ENCODE results near the gene ATMIN. TPM values are rescaled to one million over a fixed set of nuclear protein-coding genes. Genes with fewer than 3 reads are reported as not detected.

Gene ATMIN
- total and polyA plus RNA-seq, 10 of the 15 experiments (the other 5 are each of a cell fraction or from before 2014, with no cell fraction given): 5.2 to 28.9 (median 18.3) TPM

GRCh38 chr16:81008505-81008789 is 27.2 kb upstream of the ATMIN start:
- Histone ChIP-seq H3K4me2 (ENCODE audit: control insufficient read depth, insufficient read depth) (peak overlapping the region; percentile 79), H3K27me3 (replicated peaks in 1 of 2; ENCODE audit: control insufficient read depth in 2 of 2, insufficient read depth in 2 of 2, low read length in 1 of 2) (no peaks in the 10 kb centered on the region), H3K79me2 (ENCODE audit: control insufficient read depth, insufficient read depth, low read length) (peaks cover 65% of the 10 kb centered on the region), H3K4me3 (peak overlapping the region; percentile 93), H3K27ac (ENCODE audit: control insufficient read depth, insufficient read depth) (peak overlapping the region; percentile 100), H4K20me1 (ENCODE audit: control insufficient read depth, insufficient read depth) (no peaks in the 10 kb centered on the region), H3K9ac (ENCODE audit: control insufficient read depth, insufficient read depth, low read length) (peak overlapping the region; percentile 97), H3K36me3 (ENCODE audit: control insufficient read depth in 2 of 2, insufficient read depth in 2 of 2, low read length in 1 of 2) (peaks cover 6 to 7% of the 10 kb centered on the region in 2 experiments; a peak in 3 of 4 replicates), H2AFZ (ENCODE audit: control insufficient read depth, low read depth, low read length) (no peak overlapping the region), H3K4me1 (ENCODE audit: control insufficient read depth, insufficient read depth, low read length) (peaks cover 9% of the 10 kb centered on the region), H3K9me3 (replicated peaks; ENCODE audit: control insufficient read depth, insufficient read depth, low read length) (no peaks in the 10 kb centered on the region)
- RAD21 ChIA-PET (ENCODE audit: unreplicated experiment): no interaction called here
- no TSS peak for BruUV-seq (replicated peaks)
- DNase-seq (ENCODE audit: low read depth, low spot score) (no peak), ATAC-seq (no peak), FAIRE-seq (no peak)
- TF ChIP-seq SIX5 (IDR thresholded peaks at IDR 0.05; ENCODE audit: low read depth, low read length, severe bottlenecking) (no peak), YY1 (IDR thresholded peaks at IDR 0.05; ENCODE audit: low read depth, low read length) (no peak), RELA (IDR thresholded peaks at IDR 0.05; ENCODE audit: borderline replicate concordance, partially characterized antibody) (no peak), BACH1 (IDR thresholded peaks at IDR 0.05; ENCODE audit: borderline replicate concordance) (no peak), PRDM15 (CRISPR knock-in tag; IDR thresholded peaks at IDR 0.05) (no peak), NR2F1 (conservative IDR thresholded peaks at IDR 0.05) (no peak), RFX5 (IDR thresholded peaks at IDR 0.05; ENCODE audit: low read depth, low read length) (no peak), SREBF1 (IDR thresholded peaks at IDR 0.05; ENCODE audit: low read length) (no peak), HDAC6 (IDR thresholded peaks at IDR 0.05; ENCODE audit: unreplicated experiment) (no peak), SREBF2 (IDR thresholded peaks at IDR 0.05; ENCODE audit: low read length) (no peak), E2F4 (IDR thresholded peaks at IDR 0.05; ENCODE audit: low read depth, low read length) (no peak), BRCA1 (IDR thresholded peaks at IDR 0.05; ENCODE audit: low read depth, low read length) (no peak), NFYA (IDR thresholded peaks at IDR 0.05; ENCODE audit: borderline replicate concordance, low read depth, low read length) (no peak), SKIL (IDR thresholded peaks at IDR 0.05; ENCODE audit: low read depth, poor library complexity, severe bottlenecking) (no peak), RAD21 (IDR thresholded peaks at IDR 0.05; ENCODE audit: insufficient read depth, low read depth, low read length) (no peak), ZNF24 (IDR thresholded peaks at IDR 0.05) (no peak), STAT1 (conservative IDR thresholded peaks at IDR 0.05) (no peak), USF2 (IDR thresholded peaks at IDR 0.05; ENCODE audit: borderline replicate concordance, low read depth, low read length) (no peak)
- in situ Hi-C loops (cut with MboI) (no loop called here), intact Hi-C loops (cut with micrococcal nuclease; ENCODE audit: unreplicated experiment) (loop anchor here (10.0 kb wide), 3 partner anchors 306 to 1646 kb away; partner anchors contain the start of gene GAN)
- SMC1A ChIA-PET (ENCODE audit: uncharacterized antibody, unreplicated experiment): interaction anchor here (0.6 to 1.1 kb wide), 3 partner anchors 10 to 36 kb away, joined by 3 read pairs; no protein-coding TSS in a partner anchor
- CTCF ChIA-PET: interaction anchor here (1.0 to 1.4 kb wide), 2 partner anchors 15 to 27 kb away, joined by 3 read pairs; partner anchors contain the start of gene ATMIN
- POLR2A ChIA-PET: no interaction called here
- 89% methylated on average over 12 of the region's 12 CpGs for WGBS (ENCODE audit: insufficient coverage, insufficient replicate concordance, low lambda C conversion rate, missing lambda C conversion rate)
